Transverse colon (tissue), 4 donors: ENCODE results near the gene PXK.

Source experiments
- EP300 ChIP-seq: sonication (generic); formaldehyde crosslinking; IDR thresholded peaks from one replicate; pipeline ENCODE4 v1.6.1; 2017; ENCODE audit warnings: antibody characterized with exemption, low read depth
- POLR2A ChIP-seq: fragments of 450-650 bp; IDR thresholded peaks from one replicate; pipeline ENCODE4 v1.6.1; 2016; ENCODE audit warnings: antibody characterized with exemption, mild to moderate bottlenecking, moderate library complexity
- POLR2AphosphoS5 ChIP-seq, 3 donors: sonication (generic); formaldehyde crosslinking; IDR thresholded peaks; one replicate each; pipeline ENCODE4 v1.6.1; 2016; ENCODE audit warnings: antibody characterized with exemption in 3 of 3
- TF ChIP-seq, protein P1 (sequence below), 5 experiments: fragments of 200-600 bp in 3 of 5; fragments of 450-650 bp in 2 of 5; sonication (generic) in 3 of 5; IDR thresholded peaks; 1 replicate in 2 of 5; 2 replicates in 3 of 5; pipeline ENCODE4 v1.5.1; 2016 to 2017; ENCODE audit warnings: antibody characterized with exemption in 5 of 5, inconsistent platforms in 3 of 5, mild to moderate bottlenecking in 2 of 5, moderate library complexity in 1 of 5

- TF ChIP-seq, protein P1, sequence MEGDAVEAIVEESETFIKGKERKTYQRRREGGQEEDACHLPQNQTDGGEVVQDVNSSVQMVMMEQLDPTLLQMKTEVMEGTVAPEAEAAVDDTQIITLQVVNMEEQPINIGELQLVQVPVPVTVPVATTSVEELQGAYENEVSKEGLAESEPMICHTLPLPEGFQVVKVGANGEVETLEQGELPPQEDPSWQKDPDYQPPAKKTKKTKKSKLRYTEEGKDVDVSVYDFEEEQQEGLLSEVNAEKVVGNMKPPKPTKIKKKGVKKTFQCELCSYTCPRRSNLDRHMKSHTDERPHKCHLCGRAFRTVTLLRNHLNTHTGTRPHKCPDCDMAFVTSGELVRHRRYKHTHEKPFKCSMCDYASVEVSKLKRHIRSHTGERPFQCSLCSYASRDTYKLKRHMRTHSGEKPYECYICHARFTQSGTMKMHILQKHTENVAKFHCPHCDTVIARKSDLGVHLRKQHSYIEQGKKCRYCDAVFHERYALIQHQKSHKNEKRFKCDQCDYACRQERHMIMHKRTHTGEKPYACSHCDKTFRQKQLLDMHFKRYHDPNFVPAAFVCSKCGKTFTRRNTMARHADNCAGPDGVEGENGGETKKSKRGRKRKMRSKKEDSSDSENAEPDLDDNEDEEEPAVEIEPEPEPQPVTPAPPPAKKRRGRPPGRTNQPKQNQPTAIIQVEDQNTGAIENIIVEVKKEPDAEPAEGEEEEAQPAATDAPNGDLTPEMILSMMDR (IDR thresholded peaks at IDR 0.05): no peak
- TF ChIP-seq POLR2A (no peak), EP300 (no peak), POLR2AphosphoS5 (IDR thresholded peaks at IDR 0.05) (no peak)
Observed at GRCh38 chr3:58474967-58475578, 142.4 kb downstream of the PXK start.
